HG02885 (cell line): ENCODE measurements around the gene ANGEL1.

ENCODE experiments used
- ATAC-seq: cut with Tn5 transposase; IDR thresholded peaks from one replicate; pipeline ENCODE4 v1.9.1; 2021; ENCODE audit warnings: mild to moderate bottlenecking; ENCODE audit not compliant: unreplicated experiment, poor library complexity

The ANGEL1 gene

GRCh38 chr14:76767681-76768656 lies 44.7 kb downstream of the ANGEL1 start:
- peak; percentile 95 for ATAC-seq

GRCh38 chr14:76765461-76765931 lies 47.2 kb downstream of the ANGEL1 start:
- ATAC-seq, result no peak

- ATAC-seq, result no peak
Measured at GRCh38 chr14:76763096-76764041, 49.3 kb downstream of the ANGEL1 start.

- ATAC-seq, result no peak
Measured at GRCh38 chr14:76762411-76763095, 50.1 kb downstream of the ANGEL1 start.

- ATAC-seq, result no peak
Measured at GRCh38 chr14:76761960-76762410, 50.7 kb downstream of the ANGEL1 start.

- ATAC-seq, result peak; percentile 84
Measured at GRCh38 chr14:76761136-76761959, 51.3 kb downstream of the ANGEL1 start, which contains the start of gene VASH1. VASH1 (plus strand) TSS chr14:76761468; CDS start chr14:76762822, 1,354 bp downstream.

GRCh38 chr14:76760331-76761135 lies 52.1 kb downstream of the ANGEL1 start:
- no peak for ATAC-seq

- no peak for ATAC-seq
Measured at GRCh38 chr14:76759589-76759988, 53.1 kb downstream of the ANGEL1 start.

GRCh38 chr14:76756371-76756750 lies 56.3 kb downstream of the ANGEL1 start:
- ATAC-seq, result no peak

GRCh38 chr14:76755610-76756370 lies 56.9 kb downstream of the ANGEL1 start:
- no peak for ATAC-seq

- no peak for ATAC-seq
Measured at GRCh38 chr14:76754586-76754985, 58.1 kb downstream of the ANGEL1 start.

GRCh38 chr14:76753541-76754198 lies 59.0 kb downstream of the ANGEL1 start:
- ATAC-seq, result no peak

- ATAC-seq, result no peak
Measured at GRCh38 chr14:76752744-76753143, 59.9 kb downstream of the ANGEL1 start.

- ATAC-seq, result no peak
Measured at GRCh38 chr14:76742966-76743365, 69.7 kb downstream of the ANGEL1 start.

GRCh38 chr14:76742185-76742584 lies 70.5 kb downstream of the ANGEL1 start:
- ATAC-seq, result no peak

- ATAC-seq, result no peak
Measured at GRCh38 chr14:76741074-76741473, 71.6 kb downstream of the ANGEL1 start.
